HL-60 (cell line): ENCODE results near the gene CLEC4D.
"Not testable (repeated sequence)": the region's sequence is repeated elsewhere in the genome, so short reads cannot be mapped to it uniquely, and the experiment has no call there.

Experiments used
- DNase-seq, 2 experiments: peaks; one replicate each; pipeline ENCODE4 v3.0.0-alpha.2; 2010 to 2020; ENCODE audit warnings: low read depth in 1 of 2, low spot score in 1 of 2
- H3K27ac ChIP-seq: fragments of 250-450 bp; sonication (Bioruptor Pico); replicated peaks from 2 replicates; pipeline ENCODE4 v1.5.1; 2020; ENCODE audit warnings: mild to moderate bottlenecking, moderate library complexity
- H3K27me3 ChIP-seq: fragments of 250-450 bp; sonication (Bioruptor Pico); 2 replicates; pipeline ENCODE4 v1.5.1; 2021; ENCODE audit warnings: mild to moderate bottlenecking, moderate library complexity; ENCODE audit not compliant: insufficient read depth, poor library complexity, severe bottlenecking
- H3K4me3 ChIP-seq: replicated peaks from 2 replicates; pipeline ENCODE4 v1.5.1; 2011; ENCODE audit warnings: mild to moderate bottlenecking, control low read depth, low read length; ENCODE audit not compliant: insufficient read depth
- GABPA ChIP-seq: IDR thresholded peaks from 2 replicates; pipeline ENCODE4 v1.6.1; 2012; ENCODE audit warnings: low read depth
- POLR2AphosphoS5 ChIP-seq: IDR thresholded peaks from 2 replicates; pipeline ENCODE4 v1.6.1; 2012; ENCODE audit warnings: low read depth
- REST ChIP-seq: IDR thresholded peaks from 2 replicates; pipeline ENCODE4 v1.6.1; 2012; ENCODE audit warnings: low read depth; ENCODE audit not compliant: insufficient replicate concordance
- SPI1 ChIP-seq: IDR thresholded peaks from 2 replicates; pipeline ENCODE4 v1.6.1; 2012; ENCODE audit warnings: low read depth, mild to moderate bottlenecking, borderline replicate concordance
- TF ChIP-seq, protein P1 (sequence below): IDR thresholded peaks from one replicate; pipeline ENCODE4 v1.5.1; 2011; ENCODE audit warnings: low read length, control low read depth, inconsistent platforms; ENCODE audit not compliant: insufficient read depth

The CLEC4D gene

DNA sequence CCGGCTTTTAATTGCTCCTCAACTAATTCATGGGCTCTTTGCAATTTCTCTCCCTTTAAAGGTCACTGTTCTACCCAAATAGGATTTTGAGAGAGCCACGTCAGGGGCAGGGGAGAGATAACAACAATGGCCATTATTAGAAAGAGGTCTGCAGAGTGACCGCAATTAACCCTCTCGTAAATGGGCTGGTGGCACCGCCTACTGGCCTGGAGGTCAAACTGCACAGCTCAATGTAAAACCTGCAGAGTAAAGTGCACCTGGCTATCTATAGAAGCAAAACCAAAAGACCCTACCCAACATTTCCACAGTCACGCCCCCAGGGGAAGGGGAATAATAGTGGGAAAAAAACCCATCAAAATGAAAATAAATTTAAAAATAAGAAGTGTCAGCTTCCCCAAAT, 49.0 kb downstream of the CLEC4D start:
- TF ChIP-seq GABPA: no peak
- TF ChIP-seq POLR2AphosphoS5: no peak
- no peak for TF ChIP-seq SPI1
- TF ChIP-seq, protein P1, sequence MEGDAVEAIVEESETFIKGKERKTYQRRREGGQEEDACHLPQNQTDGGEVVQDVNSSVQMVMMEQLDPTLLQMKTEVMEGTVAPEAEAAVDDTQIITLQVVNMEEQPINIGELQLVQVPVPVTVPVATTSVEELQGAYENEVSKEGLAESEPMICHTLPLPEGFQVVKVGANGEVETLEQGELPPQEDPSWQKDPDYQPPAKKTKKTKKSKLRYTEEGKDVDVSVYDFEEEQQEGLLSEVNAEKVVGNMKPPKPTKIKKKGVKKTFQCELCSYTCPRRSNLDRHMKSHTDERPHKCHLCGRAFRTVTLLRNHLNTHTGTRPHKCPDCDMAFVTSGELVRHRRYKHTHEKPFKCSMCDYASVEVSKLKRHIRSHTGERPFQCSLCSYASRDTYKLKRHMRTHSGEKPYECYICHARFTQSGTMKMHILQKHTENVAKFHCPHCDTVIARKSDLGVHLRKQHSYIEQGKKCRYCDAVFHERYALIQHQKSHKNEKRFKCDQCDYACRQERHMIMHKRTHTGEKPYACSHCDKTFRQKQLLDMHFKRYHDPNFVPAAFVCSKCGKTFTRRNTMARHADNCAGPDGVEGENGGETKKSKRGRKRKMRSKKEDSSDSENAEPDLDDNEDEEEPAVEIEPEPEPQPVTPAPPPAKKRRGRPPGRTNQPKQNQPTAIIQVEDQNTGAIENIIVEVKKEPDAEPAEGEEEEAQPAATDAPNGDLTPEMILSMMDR: no peak
- no peak for TF ChIP-seq REST
- Histone ChIP-seq H3K27me3 (no peaks in the 10 kb centered on the region), H3K27ac (no peak overlapping the region), H3K4me3 (no peak overlapping the region)
- no peak for DNase-seq

DNA sequence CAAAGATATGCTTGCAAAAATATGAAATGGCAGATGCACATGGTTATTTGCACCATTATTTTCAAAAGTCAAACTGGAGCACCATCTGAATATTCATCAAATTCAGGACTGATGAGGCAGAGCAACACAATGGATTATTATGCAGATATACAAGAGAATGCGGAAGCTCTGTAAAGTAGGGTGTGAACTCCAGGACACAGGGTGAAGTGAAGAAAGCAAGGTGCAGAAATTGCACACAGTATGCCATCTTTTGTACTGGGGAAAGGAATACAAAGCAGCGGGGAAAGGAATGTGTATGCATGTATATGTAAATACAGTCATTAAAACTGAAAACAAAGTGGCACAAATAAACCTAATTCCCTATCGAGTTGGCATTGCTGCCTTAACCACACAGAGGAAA, 50.1 kb downstream of the CLEC4D start:
- DNase-seq: no peak
- Histone ChIP-seq H3K4me3 (no peak overlapping the region), H3K27me3 (no peaks in the 10 kb centered on the region), H3K27ac (no peak overlapping the region)
- TF ChIP-seq REST (no peak), SPI1 (no peak), POLR2AphosphoS5 (no peak), GABPA (no peak)
- TF ChIP-seq, protein P1: no peak

DNA sequence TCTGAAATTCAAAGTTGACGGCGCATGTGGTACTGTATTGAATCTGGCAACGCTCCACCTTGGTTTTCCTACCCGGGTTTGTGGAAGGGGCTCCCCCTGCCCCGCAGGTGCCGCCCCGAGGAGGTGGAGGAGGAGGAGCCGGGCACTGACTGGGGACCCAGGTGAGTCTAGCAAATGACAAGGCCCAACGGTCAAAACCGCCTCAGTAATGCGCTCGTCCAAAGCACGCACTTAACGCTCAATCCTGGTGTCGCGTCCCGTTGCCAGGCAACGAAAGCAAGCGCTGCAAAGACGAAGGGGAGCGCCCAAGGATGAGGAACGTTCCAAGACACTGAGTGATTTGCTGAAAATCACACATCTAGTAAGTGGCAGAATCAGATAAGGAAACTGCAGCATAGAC, 51.4 kb downstream of the CLEC4D start:
- no peaks in the 10 kb centered on the region for H3K27me3 ChIP-seq
- no peak for DNase-seq
- H3K27ac ChIP-seq: no peak overlapping the region
- H3K4me3 ChIP-seq: no peak overlapping the region
- TF ChIP-seq REST: no peak
- no peak for TF ChIP-seq POLR2AphosphoS5
- no peak for TF ChIP-seq GABPA
- TF ChIP-seq, protein P1: no peak
- TF ChIP-seq SPI1: no peak

DNA sequence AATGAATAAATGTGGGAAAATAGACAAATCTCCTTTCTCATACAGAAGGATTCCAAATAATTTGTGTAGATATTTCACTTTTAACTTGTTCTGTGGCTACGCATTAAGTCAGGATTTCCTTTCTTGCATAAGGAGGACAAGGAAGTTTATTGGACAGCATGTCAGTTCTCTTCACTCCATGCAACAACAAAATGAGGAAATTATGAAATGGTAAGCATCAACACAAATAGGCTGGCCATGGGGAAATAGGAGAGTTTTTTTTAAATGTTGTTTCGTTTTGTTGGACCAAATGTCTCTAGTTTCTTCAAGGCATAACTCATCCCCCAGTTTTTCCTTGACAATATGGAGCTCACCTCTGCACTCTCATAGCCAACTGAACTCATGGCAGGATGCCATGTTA, 52.7 kb downstream of the CLEC4D start:
- H3K27me3 ChIP-seq, H3K4me3 ChIP-seq: not testable (repeated sequence)
- DNase-seq: peak in 1 of 2 experiments; percentile 17
- peak overlapping the region; percentile 43 for H3K27ac ChIP-seq
